Pancreas (tissue), 10 donors: ENCODE results near the gene LRMDA. TPM values are rescaled to one million over a fixed set of nuclear protein-coding genes. Genes with fewer than 3 reads are reported as not detected.

Experiments used
- ATAC-seq, 4 donors: fragments of 200-7000 bp; cut with Tn5 transposase; one replicate each; pipeline versions ENCODE4 v1.8.0 to v1.9.1; 2020; ENCODE audit warnings: mild to moderate bottlenecking in 4 of 4, moderate library complexity in 4 of 4
- DNase-seq, 6 donors: peaks; one replicate each; pipeline ENCODE4 v3.0.0-alpha.2; 2020
- FAIRE-seq: peaks from 2 replicates; lab custom pipeline; 2012; peaks lifted over from hg19 to GRCh38; lab: Jason Lieb, UNC
- H3K27ac ChIP-seq, 4 donors: fragments of 200-600 bp; sonication (generic); 1 replicate in 3 of 4; 2 replicates in 1 of 4; pipeline versions ENCODE4 v1.5.0 to v1.8.0; 2020
- H3K27me3 ChIP-seq, 4 donors: fragments of 200-600 bp; one replicate each; pipeline ENCODE4 v1.8.0; 2021
- H3K36me3 ChIP-seq, 3 donors: fragments of 200-600 bp; sonication (generic) in 1 of 3; one replicate each; pipeline versions ENCODE4 v1.5.0 to v1.8.0; 2020 to 2021
- H3K4me1 ChIP-seq, 3 donors: fragments of 200-600 bp; one replicate each; pipeline ENCODE4 v1.8.0; 2021
- H3K4me3 ChIP-seq, 4 donors: fragments of 200-600 bp; sonication (generic) in 2 of 4; one replicate each; pipeline versions ENCODE4 v1.5.0 to v1.8.0; 2020 to 2021
- H3K9me3 ChIP-seq, 4 donors: fragments of 200-600 bp; one replicate each; pipeline ENCODE4 v1.8.0; 2021
- WGBS, 2 donors: extraction: QIAGEN DNeasy Blood & Tissue Kit; methylation state at CpG; one replicate each; pipeline ENCODE4 v1.1.7; 2013; 5-methylcytosine and 5-hydroxymethylcytosine counted together
- intact Hi-C, 3 donors: fragments of 100-400 bp; cut with DNase I; formaldehyde crosslinking; loops; one replicate each; pipeline versions ENCODE4 v1.11.1 to v1.14.2; 2022
- polyA plus RNA-seq, 2 donors: library from polyadenylated mRNA; stranded (reverse); fragments of 200-250 nt; gene quantifications; one replicate each; pipeline ENCODE4 v1.2.3, GENCODE V29; 2013
- total RNA-seq, 6 donors: library from RNA; stranded (reverse); fragmentation: NEBNext Ultra II Directional in 4 of 6; extraction: Animal tissue kit (Norgen Biotek cat#: 25700) in 4 of 6; gene quantifications; one replicate each; pipeline versions ENCODE4 v1.2.1 to v1.2.4, GENCODE V29; 2021 to 2023
- TF ChIP-seq, protein P1 (sequence below), 4 donors: fragments of 200-600 bp; sonication (generic) in 3 of 4; IDR thresholded peaks; one replicate each; pipeline versions ENCODE4 v1.5.0 to v1.8.0; 2021; ENCODE audit warnings: antibody characterized with exemption in 4 of 4
- donor health status: healthy with polysubstance abuse.
- donor health status: DM: no; HTN: no; CAD: no; lungs with moderate emphysema.
- donor health status: DM: no; HTN: no; CAD: no.
- donor health status: control.
- donor health status: control.
- donor health status: Bipolar disorder and iron deficiency.
- donor health status: DM: yes; HTN: yes; CAD: no.
- donor health status: DM: no; HTN: no; CAD: no.
- donor health status: DM: no; HTN: no; CAD: no.
- donor health status: DM: yes; HTN: yes; CAD: no.

LRMDA gene
- total and polyA plus RNA-seq, 8 donors = 4.6 to 21.2 (median 13.4) TPM

DNA sequence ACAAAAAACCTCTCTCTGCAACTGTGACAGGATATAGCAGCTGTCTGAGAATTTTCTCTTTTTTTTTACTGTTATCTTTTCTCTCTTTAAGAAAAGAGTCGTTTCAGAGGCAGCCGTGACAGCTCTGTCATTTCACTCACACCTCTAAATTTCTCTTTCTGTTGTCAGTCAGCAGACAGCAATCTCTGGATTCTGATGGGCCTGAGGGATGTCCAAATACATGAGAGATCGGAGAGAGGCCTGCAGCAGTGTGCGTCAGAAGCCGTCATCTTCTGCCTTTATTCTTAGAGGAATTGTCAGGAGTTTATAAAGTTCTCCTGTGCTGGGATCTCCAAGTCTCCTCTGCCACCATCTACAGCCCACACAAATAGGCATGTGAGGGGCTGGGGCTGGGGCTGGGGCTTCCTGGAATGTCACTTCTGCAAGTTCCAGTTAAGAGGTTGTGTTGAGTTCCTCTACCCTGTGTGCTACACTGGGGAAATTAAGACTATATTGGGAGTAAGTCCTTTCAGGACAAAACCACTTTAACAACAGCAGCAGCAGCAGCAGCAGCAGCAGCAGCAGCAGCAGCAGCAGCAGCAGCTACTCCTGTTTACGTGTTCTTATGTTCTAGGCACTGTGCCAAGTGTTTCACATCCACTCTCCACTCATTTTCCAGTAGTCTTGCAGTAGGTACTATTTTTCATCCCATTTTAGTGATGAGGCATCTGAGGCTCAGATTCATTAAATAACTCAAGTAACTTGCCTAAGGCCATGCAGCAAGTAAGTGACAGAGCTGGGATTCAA, 541.3 kb downstream of the LRMDA start:
- Histone ChIP-seq H3K27me3 (no peaks in the 10 kb centered on the region), H3K9me3 (no peaks in the 10 kb centered on the region), H3K4me3 (no peak overlapping the region), H3K27ac (no peak overlapping the region), H3K4me1 (no peaks in the 10 kb centered on the region), H3K36me3 (no peaks in the 10 kb centered on the region)
- intact Hi-C loops = no loop called here
- WGBS, 2 donors = 76 to 78% methylated on average over 6 of the region's 6 CpGs
- FAIRE-seq (no peak), ATAC-seq (peak in 2 of 4 donors; percentile 32 to 43), DNase-seq (no peak)
- TF ChIP-seq, protein P1, sequence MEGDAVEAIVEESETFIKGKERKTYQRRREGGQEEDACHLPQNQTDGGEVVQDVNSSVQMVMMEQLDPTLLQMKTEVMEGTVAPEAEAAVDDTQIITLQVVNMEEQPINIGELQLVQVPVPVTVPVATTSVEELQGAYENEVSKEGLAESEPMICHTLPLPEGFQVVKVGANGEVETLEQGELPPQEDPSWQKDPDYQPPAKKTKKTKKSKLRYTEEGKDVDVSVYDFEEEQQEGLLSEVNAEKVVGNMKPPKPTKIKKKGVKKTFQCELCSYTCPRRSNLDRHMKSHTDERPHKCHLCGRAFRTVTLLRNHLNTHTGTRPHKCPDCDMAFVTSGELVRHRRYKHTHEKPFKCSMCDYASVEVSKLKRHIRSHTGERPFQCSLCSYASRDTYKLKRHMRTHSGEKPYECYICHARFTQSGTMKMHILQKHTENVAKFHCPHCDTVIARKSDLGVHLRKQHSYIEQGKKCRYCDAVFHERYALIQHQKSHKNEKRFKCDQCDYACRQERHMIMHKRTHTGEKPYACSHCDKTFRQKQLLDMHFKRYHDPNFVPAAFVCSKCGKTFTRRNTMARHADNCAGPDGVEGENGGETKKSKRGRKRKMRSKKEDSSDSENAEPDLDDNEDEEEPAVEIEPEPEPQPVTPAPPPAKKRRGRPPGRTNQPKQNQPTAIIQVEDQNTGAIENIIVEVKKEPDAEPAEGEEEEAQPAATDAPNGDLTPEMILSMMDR (IDR thresholded peaks at IDR 0.05) = no peak

DNA sequence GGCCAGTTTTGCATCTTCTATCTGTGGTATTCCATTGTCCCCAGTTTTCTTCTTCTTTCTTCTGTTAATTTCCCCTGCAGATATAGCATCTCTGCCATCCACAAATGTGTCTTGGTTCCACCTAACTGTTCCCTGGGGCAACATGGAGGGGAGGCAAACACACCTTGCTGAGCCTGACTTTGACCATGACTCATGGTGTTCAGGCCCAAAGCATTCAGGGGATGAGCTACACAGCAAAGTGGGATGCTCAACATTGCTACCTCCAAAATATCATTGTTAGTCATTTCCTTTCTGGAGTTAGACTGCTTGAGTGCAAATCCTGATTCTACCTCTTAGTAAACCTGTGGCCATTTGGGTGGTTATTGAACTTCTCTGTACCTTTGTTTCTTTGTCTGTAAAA, 542.7 kb downstream of the LRMDA start:
- ATAC-seq (no peak), FAIRE-seq (no peak), DNase-seq (no peak)
- H3K9me3 ChIP-seq = no peaks in the 10 kb centered on the region
- H3K27ac ChIP-seq = no peak overlapping the region
- TF ChIP-seq, protein P1 (IDR thresholded peaks at IDR 0.05) = no peak
- H3K36me3 ChIP-seq = no peaks in the 10 kb centered on the region
- intact Hi-C loops = no loop called here
- no peaks in the 10 kb centered on the region for H3K4me1 ChIP-seq
- no peaks in the 10 kb centered on the region for H3K27me3 ChIP-seq
- H3K4me3 ChIP-seq = no peak overlapping the region

DNA sequence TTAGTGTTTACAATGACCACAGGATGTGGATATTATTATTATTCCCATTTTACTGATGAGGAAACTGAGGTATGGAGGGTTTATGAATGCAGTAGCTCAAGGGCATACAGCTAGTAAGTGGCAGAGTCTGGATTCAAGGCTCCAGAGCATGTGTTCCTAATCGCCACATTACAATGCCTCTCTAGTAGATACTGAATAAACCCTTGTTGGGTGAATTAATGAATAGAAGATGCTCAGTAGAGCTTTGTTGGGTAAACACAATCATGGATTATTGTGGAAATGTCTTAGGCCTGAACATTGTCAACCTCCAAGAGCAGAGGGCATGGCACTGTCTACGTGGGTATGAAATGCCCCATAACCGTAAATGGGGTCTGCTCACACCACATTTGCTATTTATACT, 545.3 kb downstream of the LRMDA start:
- H3K27ac ChIP-seq = no peak overlapping the region
- intact Hi-C loops = no loop called here
- no peaks in the 10 kb centered on the region for H3K27me3 ChIP-seq
- no peak overlapping the region for H3K4me3 ChIP-seq
- DNase-seq (no peak), FAIRE-seq (no peak), ATAC-seq (no peak)
- 92 to 95% methylated on average over 3 of the region's 3 CpGs for WGBS, 2 donors
- H3K4me1 ChIP-seq = no peaks in the 10 kb centered on the region
- no peaks in the 10 kb centered on the region for H3K36me3 ChIP-seq
- TF ChIP-seq, protein P1 (IDR thresholded peaks at IDR 0.05) = no peak
- no peaks in the 10 kb centered on the region for H3K9me3 ChIP-seq

DNA sequence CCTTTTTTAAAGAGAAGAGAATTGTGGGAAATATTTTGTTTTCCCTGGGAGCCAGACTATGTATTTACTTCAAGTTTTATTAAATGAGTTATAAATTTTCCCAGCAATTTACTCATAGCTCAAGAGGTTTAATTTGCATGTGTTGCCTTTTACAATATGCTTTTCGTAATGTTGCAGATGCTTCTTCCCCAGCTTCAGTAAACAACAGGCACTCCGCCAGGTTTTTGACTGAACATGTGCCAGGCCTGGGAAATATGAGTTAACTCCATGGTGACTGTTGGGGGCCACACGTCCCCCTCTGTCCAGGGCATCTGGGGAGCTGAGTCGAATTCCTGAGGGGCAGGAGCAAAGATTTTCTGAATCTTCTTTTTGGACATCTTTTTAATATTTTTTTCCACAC, 545.7 kb downstream of the LRMDA start:
- no peaks in the 10 kb centered on the region for H3K27me3 ChIP-seq
- DNase-seq (no peak), FAIRE-seq (no peak), ATAC-seq (no peak)
- intact Hi-C loops = no loop called here
- no peak overlapping the region for H3K4me3 ChIP-seq
- no peak overlapping the region for H3K27ac ChIP-seq
- no peaks in the 10 kb centered on the region for H3K4me1 ChIP-seq
- H3K9me3 ChIP-seq = no peaks in the 10 kb centered on the region
- TF ChIP-seq, protein P1 (IDR thresholded peaks at IDR 0.05) = no peak
- H3K36me3 ChIP-seq = no peaks in the 10 kb centered on the region
- 49 to 55% methylated on average over 4 of the region's 4 CpGs for whole genome bisulfite sequencing, 2 donors

DNA sequence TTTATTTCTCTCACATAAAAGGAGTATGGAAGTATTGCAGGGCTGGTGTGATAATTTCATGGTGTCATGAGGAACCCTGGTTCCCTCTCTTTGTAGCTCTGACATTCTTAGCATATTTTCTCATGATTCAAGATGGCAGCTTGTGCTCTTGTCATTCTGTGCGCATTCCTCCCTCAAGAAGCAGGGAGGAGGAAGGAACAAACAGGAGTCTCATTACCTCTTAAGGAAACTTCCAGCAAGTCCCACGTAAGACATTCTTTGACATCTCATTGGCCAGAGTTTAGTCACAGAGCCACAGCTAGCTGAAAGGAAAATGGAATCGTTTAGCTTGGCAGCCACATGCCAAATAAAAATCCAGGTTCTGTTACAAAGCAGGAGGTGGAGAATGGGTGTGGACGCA, 546.8 kb downstream of the LRMDA start:
- intact Hi-C loops = no loop called here
- Histone ChIP-seq H3K36me3 (no peaks in the 10 kb centered on the region), H3K27ac (no peak overlapping the region), H3K9me3 (no peaks in the 10 kb centered on the region), H3K27me3 (no peaks in the 10 kb centered on the region), H3K4me3 (no peak overlapping the region), H3K4me1 (no peaks in the 10 kb centered on the region)
- DNase-seq = no peak
- no peak for FAIRE-seq
- WGBS, 2 donors = 72 to 79% methylated on average over 4 of the region's 4 CpGs
- no peak for ATAC-seq
- TF ChIP-seq, protein P1 (IDR thresholded peaks at IDR 0.05) = no peak
